ENCODE measurements around the gene ALPI. TPM values are rescaled to one million over a fixed set of nuclear protein-coding genes. Genes with fewer than 3 reads are reported as not detected.

The ALPI gene
- total RNA-seq, 1 donor = not detected

GRCh38 chr2:232473467-232473890 lies 17.5 kb downstream of the ALPI start:
- no peak overlapping the region for H3K4me2 ChIP-seq (ENCODE audit: insufficient read depth, low read length)
- no peaks in the 10 kb centered on the region for H3K36me3 ChIP-seq (ENCODE audit: insufficient read depth, low read length)
- no peaks in the 10 kb centered on the region for H3K4me1 ChIP-seq (ENCODE audit: insufficient read depth, low read length)
- H4K20me1 ChIP-seq (ENCODE audit: insufficient read depth, low read length) = no peaks in the 10 kb centered on the region
- H2AFZ ChIP-seq (ENCODE audit: low read length) = no peak overlapping the region
- H3K4me3 ChIP-seq (ENCODE audit: insufficient read depth, low read length) = no peak overlapping the region
- H3K79me2 ChIP-seq (ENCODE audit: insufficient read depth, low read length) = no peaks in the 10 kb centered on the region
- no peak for DNase-seq (ENCODE audit: insufficient read length, low spot score, missing footprints)
- no peak for TF ChIP-seq CTCF (IDR thresholded peaks at IDR 0.05; ENCODE audit: extremely low read depth, low read depth, low read length)
- H3K27ac ChIP-seq (ENCODE audit: low read depth, low read length) = no peak overlapping the region
- no peaks in the 10 kb centered on the region for H3K9me3 ChIP-seq (ENCODE audit: low read depth, low read length)
- peaks cover 40% of the 10 kb centered on the region for H3K27me3 ChIP-seq (ENCODE audit: insufficient read depth, low read length)

GRCh38 chr2:232476045-232476444 lies 20.1 kb downstream of the ALPI start:
- no peaks in the 10 kb centered on the region for H3K79me2 ChIP-seq (ENCODE audit: insufficient read depth, low read length)
- peaks cover 31% of the 10 kb centered on the region for H3K27me3 ChIP-seq (ENCODE audit: insufficient read depth, low read length)
- TF ChIP-seq CTCF (IDR thresholded peaks at IDR 0.05; ENCODE audit: extremely low read depth, low read depth, low read length) = no peak
- H3K4me2 ChIP-seq (ENCODE audit: insufficient read depth, low read length) = no peak overlapping the region
- no peak overlapping the region for H3K27ac ChIP-seq (ENCODE audit: low read depth, low read length)
- peak; percentile 51 for DNase-seq (ENCODE audit: insufficient read length, low spot score, missing footprints)
- H3K9me3 ChIP-seq (ENCODE audit: low read depth, low read length) = no peaks in the 10 kb centered on the region
- no peaks in the 10 kb centered on the region for H3K4me1 ChIP-seq (ENCODE audit: insufficient read depth, low read length)
- H2AFZ ChIP-seq (ENCODE audit: low read length) = no peak overlapping the region
- H4K20me1 ChIP-seq (ENCODE audit: insufficient read depth, low read length) = no peaks in the 10 kb centered on the region
- H3K4me3 ChIP-seq (ENCODE audit: insufficient read depth, low read length) = no peak overlapping the region
- H3K36me3 ChIP-seq (ENCODE audit: insufficient read depth, low read length) = no peaks in the 10 kb centered on the region

GRCh38 chr2:232476791-232477190 lies 20.8 kb downstream of the ALPI start:
- H3K4me3 ChIP-seq (ENCODE audit: insufficient read depth, low read length) = no peak overlapping the region
- H3K79me2 ChIP-seq (ENCODE audit: insufficient read depth, low read length) = no peaks in the 10 kb centered on the region
- H3K4me1 ChIP-seq (ENCODE audit: insufficient read depth, low read length) = no peaks in the 10 kb centered on the region
- no peaks in the 10 kb centered on the region for H3K36me3 ChIP-seq (ENCODE audit: insufficient read depth, low read length)
- peak; percentile 26 for DNase-seq (ENCODE audit: insufficient read length, low spot score, missing footprints)
- no peak for TF ChIP-seq CTCF (IDR thresholded peaks at IDR 0.05; ENCODE audit: extremely low read depth, low read depth, low read length)
- H3K9me3 ChIP-seq (ENCODE audit: low read depth, low read length) = no peaks in the 10 kb centered on the region
- no peak overlapping the region for H3K27ac ChIP-seq (ENCODE audit: low read depth, low read length)
- no peak overlapping the region for H3K4me2 ChIP-seq (ENCODE audit: insufficient read depth, low read length)
- peaks cover 31% of the 10 kb centered on the region for H3K27me3 ChIP-seq (ENCODE audit: insufficient read depth, low read length)
- H4K20me1 ChIP-seq (ENCODE audit: insufficient read depth, low read length) = no peaks in the 10 kb centered on the region
- no peak overlapping the region for H2AFZ ChIP-seq (ENCODE audit: low read length)

GRCh38 chr2:232477751-232478510 lies 22.0 kb downstream of the ALPI start:
- TF ChIP-seq CTCF (IDR thresholded peaks at IDR 0.05; ENCODE audit: extremely low read depth, low read depth, low read length) = no peak
- Histone ChIP-seq H4K20me1 (ENCODE audit: insufficient read depth, low read length) (no peaks in the 10 kb centered on the region), H3K27me3 (ENCODE audit: insufficient read depth, low read length) (peaks cover 27% of the 10 kb centered on the region), H3K4me3 (ENCODE audit: insufficient read depth, low read length) (no peak overlapping the region), H3K4me1 (ENCODE audit: insufficient read depth, low read length) (no peaks in the 10 kb centered on the region), H3K9me3 (ENCODE audit: low read depth, low read length) (no peaks in the 10 kb centered on the region), H3K79me2 (ENCODE audit: insufficient read depth, low read length) (no peaks in the 10 kb centered on the region), H3K27ac (ENCODE audit: low read depth, low read length) (no peak overlapping the region), H3K36me3 (ENCODE audit: insufficient read depth, low read length) (no peaks in the 10 kb centered on the region), H2AFZ (ENCODE audit: low read length) (no peak overlapping the region), H3K4me2 (ENCODE audit: insufficient read depth, low read length) (no peak overlapping the region)
- DNase-seq (ENCODE audit: insufficient read length, low spot score, missing footprints) = peak; percentile 78
